GM12873 (cell line): ENCODE data around the gene CAPN11.

Experiments used
- TF ChIP-seq, protein P1 (sequence below): IDR thresholded peaks from 2 replicates; pipeline ENCODE4 v1.5.1; 2012; ENCODE audit warnings: low read depth, mild to moderate bottlenecking, moderate library complexity, low read length, control low read depth; ENCODE audit not compliant: insufficient read depth; ENCODE audit errors: missing control alignments

CAPN11 gene

DNA sequence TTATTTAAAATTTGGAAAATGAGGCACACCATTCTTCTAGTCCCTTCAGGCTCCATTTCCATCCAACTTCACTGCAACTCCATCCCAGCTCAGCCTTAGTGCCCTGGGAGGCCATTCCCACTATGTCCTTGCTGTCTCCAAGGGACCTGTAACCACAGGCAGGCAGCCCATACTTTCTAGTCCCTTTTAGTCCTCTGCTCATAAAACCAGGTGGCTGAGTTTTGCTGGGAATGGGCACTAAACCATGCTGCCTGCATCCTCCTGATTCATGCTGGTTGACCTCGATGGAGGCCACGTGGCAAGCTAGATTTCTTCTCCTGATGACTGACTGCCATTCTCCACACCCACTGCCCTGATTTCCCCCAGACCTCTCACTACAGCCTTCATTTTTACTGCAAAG, 30.6 kb downstream of the CAPN11 start:
- TF ChIP-seq, protein P1, sequence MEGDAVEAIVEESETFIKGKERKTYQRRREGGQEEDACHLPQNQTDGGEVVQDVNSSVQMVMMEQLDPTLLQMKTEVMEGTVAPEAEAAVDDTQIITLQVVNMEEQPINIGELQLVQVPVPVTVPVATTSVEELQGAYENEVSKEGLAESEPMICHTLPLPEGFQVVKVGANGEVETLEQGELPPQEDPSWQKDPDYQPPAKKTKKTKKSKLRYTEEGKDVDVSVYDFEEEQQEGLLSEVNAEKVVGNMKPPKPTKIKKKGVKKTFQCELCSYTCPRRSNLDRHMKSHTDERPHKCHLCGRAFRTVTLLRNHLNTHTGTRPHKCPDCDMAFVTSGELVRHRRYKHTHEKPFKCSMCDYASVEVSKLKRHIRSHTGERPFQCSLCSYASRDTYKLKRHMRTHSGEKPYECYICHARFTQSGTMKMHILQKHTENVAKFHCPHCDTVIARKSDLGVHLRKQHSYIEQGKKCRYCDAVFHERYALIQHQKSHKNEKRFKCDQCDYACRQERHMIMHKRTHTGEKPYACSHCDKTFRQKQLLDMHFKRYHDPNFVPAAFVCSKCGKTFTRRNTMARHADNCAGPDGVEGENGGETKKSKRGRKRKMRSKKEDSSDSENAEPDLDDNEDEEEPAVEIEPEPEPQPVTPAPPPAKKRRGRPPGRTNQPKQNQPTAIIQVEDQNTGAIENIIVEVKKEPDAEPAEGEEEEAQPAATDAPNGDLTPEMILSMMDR: no peak

DNA sequence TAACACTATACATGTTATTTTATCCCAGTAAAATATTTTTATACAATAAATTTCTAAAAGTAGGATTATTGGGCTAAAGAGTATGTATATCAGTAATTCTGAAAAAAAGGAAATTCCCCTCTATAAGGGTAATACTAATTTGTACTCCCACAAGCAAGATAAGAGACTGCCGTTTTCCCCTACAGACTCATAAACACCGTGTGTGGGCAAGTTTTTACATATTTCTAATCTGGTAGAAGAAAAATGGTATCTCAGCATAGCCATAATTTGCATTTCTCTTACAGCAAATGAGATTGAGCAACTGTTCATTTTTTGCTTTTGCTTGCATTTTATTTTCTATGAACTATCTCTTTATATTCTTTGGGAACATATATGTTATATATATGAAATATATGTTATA, 32.1 kb downstream of the CAPN11 start:
- TF ChIP-seq, protein P1: no peak

DNA sequence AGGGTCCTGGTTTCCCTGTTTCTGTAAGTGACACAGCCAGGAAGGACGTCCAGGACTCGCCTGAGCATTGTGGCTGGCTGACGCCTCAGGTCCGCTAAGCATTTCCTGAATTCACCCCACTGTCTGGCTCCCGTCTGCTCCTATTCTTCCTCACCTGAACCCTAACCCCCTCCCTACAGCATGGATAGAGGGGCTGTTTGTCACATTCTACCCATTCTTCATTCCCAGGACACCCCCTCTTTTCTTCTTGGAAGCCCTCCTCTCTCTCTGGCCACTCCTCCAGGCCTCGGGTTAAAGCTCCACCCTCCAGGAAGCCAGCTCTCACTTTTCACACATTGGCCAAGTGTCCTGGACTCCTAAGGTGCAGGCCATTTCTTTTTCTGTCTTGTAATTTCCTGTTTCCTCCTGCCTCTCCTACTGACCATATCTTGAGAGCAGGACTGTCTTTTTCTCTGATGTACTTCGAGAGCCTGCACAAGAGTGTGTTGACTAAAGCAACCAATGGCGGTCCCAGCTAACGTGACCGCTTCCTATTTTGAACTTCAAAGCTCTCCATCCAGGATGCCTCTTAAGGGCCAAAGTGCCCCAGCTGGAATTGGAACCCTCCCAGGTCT, 33.9 kb downstream of the CAPN11 start:
- TF ChIP-seq, protein P1: no peak

DNA sequence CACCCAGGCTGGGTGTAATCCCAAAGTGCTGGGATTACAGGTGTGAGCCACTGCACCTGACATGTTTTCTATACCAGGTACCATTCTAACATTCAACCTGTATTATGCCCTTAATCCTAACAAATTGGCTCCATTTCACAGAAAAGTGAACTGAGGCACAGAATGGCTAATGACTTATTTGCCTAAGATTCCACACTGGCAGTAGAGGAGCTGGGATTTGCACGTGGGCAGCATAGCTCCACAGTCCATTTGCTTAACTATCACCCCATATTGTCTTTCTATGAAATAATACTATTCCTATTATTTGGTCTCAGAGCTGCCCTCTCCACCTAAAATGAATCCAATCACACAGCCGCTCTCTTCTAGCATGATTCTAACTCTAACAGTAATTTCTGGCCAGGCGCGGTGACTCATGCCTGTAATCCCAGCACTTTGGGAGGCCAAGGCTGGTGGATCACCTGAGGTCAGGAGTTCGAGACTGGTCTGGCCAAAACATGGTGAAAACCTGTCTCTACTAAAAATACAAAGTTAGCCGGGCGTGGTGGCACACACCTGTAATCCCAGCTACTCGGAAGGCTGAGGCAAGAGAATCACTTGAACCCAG, 34.8 kb downstream of the CAPN11 start:
- TF ChIP-seq, protein P1: no peak

DNA sequence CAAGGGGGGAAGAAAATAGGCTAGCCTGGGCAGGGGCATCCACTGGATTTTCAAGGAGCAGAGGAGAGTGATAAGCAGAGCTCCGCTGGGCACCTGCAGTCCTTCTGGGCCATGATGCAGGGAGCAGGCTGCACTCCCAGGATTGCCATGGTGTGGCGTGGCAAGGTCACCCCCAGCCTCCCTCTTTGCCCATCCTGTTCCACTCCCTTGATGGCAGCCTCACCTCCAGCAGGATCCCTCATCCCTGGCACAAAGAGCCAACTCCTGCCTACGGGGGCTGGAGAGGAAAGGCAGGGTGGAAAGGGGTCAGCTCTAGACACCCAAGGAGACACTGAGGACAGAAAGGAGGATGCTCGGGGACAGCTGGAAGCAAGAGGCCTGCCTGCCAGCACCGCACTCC, 35.7 kb downstream of the CAPN11 start:
- TF ChIP-seq, protein P1: no peak

DNA sequence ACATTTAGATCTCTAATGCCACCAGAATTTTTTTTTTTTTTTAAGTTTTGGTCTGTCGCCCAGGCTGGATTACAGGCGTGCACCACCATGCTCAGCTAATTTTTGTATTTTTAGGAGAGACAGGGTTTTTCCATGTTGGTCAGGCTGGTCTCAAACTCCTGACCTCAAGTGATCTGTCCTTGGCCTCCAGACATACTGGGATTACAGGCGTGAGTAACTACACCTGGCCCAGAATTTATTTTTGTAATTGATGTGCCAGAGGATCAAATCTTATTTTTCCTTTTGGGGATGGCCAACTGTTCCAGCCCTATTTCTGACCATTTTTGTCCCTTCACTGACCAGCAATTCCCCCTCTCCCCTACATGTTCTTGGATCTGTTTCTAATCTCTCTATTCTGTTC, 40.1 kb downstream of the CAPN11 start:
- TF ChIP-seq, protein P1: no peak

DNA sequence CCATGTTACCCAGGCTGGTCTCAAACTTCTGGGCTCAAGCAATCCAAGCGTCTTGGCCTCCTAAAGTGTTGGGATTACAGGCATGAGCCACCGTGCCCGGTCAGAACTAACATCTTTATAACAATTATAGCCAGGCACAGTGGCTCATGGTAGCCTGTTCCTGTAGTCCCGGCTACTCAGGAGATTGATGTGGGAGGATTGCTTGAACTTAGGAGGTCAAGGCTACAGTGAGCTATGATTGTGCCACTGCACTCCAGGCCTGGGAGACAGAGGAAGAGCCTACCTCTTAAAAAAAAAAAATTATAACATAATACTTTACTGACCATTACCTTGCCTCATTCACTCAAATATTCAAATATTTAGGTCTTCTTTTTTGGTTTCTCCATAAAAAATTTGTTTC, 41.3 kb downstream of the CAPN11 start:
- TF ChIP-seq, protein P1: no peak

DNA sequence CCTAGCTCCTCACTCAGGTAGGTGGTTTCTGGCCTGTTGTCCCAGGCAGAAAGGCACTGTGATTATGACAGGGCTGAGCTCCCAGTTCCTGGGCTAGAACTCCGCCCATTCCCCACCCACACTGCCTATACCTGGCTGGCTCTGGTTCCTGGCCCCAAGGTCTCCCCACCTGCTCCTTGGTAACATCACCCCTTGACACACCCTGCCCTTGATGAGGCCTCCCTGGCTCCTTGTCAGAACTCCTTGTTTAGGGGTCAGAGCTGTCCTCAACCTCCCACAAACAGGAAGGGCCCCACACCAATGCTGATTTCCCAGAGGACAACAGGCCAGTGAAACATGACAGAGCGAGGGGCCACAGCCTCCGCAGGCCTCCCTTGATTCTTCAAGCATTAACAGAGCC, 42.6 kb downstream of the CAPN11 start:
- TF ChIP-seq, protein P1: no peak
